Measurements from ENCODE around the gene KAT7. TPM values are rescaled to one million over a fixed set of nuclear protein-coding genes. Genes with fewer than 3 reads are reported as not detected.

KAT7 gene
- total RNA-seq, 2 donors from 2014 or later = 83.9 to 85.9 TPM

DNA sequence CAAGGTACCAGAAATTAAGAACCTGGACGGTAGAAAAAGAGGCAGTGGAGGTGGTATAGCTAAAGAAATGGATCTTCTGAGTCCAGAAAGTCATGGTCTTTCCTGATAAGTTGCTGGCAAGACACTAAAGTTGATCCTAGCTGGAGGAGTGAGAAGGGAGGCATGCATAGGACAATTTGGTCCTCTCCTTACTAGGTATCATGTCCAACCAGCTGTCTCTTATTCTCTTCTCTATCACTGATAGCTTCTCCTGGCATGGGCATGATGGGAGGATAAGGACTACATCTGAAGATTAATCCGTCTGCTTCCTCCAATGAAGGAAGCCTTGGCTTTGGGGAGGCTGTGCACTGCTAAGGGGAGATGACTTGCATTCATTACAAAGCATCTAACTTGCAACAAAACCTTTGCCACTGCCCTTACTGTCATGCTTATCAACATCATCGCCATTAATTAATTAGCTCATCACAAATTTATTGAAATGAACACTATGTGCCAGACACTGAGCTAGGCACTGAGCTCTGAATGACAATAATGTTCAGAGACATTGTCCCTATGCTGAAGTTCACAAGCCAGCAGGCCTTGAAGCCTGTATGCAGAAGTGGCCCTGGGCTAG is 21.5 kb upstream of the KAT7 start:
- H3K27me3 Mint-ChIP-seq (ENCODE audit: low read depth) = no peaks in the 10 kb centered on the region
- peaks cover 0 to 5% of the 10 kb centered on the region in 2 donors for H3K36me3 Mint-ChIP-seq (ENCODE audit: insufficient read depth in 2 of 2)
- H3K27ac Mint-ChIP-seq = no peak overlapping the region
- ATAC-seq (replicated peaks in 1 of 2) (no peak), DNase-seq (no peak)
- peaks cover 25% of the 10 kb centered on the region for H3K4me1 Mint-ChIP-seq (ENCODE audit: low read depth)
- no peak overlapping the region for H3K4me3 Mint-ChIP-seq
- no peaks in the 10 kb centered on the region for H3K9me3 Mint-ChIP-seq

DNA sequence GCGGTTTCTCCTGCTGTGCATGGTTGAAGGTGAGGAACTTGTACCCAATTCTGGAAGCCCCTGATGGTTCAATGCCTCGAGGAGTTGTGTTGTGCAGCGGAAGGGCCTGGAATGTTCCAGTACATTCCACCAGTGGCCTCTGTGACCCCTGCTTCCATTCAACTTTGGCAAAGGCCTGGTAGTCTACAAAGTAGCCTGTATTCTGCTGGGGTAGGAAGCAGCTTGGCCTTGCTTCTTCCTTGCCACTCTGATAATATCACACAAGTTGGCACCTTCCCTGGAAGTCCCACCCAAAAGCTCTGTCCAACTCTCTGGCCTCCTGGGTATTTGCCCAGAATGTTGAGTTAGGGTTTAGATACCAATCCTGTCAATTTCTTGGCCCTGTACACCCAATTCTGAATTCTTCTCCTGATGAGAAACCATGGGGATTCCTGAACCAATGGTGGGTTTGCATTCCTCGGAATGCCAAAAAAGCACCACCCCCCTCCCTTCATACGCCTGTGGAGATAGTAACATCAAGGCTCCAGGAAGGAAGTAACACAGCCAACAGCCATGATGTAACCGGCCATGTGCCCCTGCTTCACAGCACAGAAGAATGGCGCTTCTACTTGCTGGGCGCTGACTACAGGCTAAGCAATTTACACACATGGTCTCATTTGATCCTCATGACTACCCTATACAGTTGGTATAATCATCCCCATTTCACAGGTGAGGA is 12.8 kb upstream of the KAT7 start:
- DNase-seq (no peak), ATAC-seq (replicated peaks in 1 of 2) (no peak)
- H3K36me3 Mint-ChIP-seq (ENCODE audit: insufficient read depth in 2 of 2) = no peaks in the 10 kb centered on the region
- H3K9me3 Mint-ChIP-seq = no peaks in the 10 kb centered on the region
- H3K27me3 Mint-ChIP-seq (ENCODE audit: low read depth) = no peaks in the 10 kb centered on the region
- peaks cover 8% of the 10 kb centered on the region for H3K4me1 Mint-ChIP-seq (ENCODE audit: low read depth)
- no peak overlapping the region for H3K27ac Mint-ChIP-seq
- no peak overlapping the region for H3K4me3 Mint-ChIP-seq

DNA sequence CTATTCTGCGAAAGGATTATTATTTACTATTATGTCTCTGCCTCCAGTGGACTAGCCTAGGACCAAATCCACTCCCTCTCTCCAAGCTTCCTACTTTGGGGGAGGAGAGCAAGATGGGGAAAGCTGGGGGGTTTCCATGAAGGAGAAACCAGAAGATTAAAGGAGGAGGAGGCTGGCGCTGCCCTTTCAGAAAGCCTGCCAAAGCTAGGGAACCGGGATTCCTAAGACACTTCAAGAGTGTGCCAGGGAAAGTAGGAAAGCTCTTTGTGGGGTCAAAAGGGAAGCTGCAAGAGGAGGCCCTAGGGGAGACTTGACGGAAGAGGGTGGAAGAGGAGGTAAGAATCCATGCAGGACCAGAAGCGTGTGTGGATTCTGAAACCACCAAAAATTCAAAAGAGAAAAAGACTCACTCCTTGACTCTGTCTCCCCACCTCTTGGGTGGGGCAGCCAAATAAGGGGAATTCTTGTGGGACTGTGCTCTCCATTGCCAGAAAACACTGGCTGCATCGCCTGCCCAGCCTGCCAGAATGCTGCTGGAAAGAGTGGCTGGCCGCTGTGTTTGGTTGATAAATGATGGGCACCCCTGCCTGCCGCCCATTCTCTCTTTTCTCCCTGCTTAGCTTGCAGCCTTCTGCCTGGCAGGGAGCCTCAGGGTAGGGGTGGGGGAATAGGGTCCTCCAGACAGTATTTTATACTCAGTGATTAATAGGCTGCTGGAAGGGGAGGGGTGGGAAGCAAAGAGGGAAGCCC is 11.8 kb upstream of the KAT7 start:
- H3K27ac Mint-ChIP-seq = no peak overlapping the region

DNA sequence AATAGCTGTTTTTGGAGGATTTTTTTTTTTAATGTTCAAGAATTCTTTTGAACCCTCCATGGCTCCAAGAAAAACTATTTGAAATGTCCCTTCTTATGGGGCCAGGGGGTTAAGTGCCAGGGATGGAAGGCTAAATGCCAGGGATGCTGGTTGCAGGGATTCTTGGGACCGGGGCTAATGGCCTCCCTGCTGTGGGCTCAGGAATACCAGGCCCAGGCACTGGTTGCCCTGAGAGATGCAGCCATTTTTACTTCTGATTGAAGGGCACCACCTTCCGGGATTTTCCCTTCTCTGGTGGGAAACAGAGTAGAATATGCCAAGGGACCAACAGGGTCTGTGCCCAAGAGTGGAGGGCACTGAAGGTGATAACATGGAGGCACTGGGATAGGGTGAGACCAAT is 10.9 kb upstream of the KAT7 start:
- Mint-ChIP-seq H3K9me3 (no peaks in the 10 kb centered on the region), H3K36me3 (ENCODE audit: insufficient read depth in 2 of 2) (no peaks in the 10 kb centered on the region), H3K27me3 (ENCODE audit: low read depth) (no peaks in the 10 kb centered on the region), H3K27ac (no peak overlapping the region), H3K4me1 (ENCODE audit: low read depth) (peaks cover 8% of the 10 kb centered on the region), H3K4me3 (no peak overlapping the region)
- ATAC-seq (replicated peaks in 1 of 2) (no peak), DNase-seq (no peak)

More for the DNA sequence above, 11.8 kb upstream of the KAT7 start:
- DNase-seq (no peak), ATAC-seq (replicated peaks in 1 of 2) (no peak)
- Mint-ChIP-seq H3K9me3 (no peaks in the 10 kb centered on the region), H3K36me3 (ENCODE audit: insufficient read depth in 2 of 2) (no peaks in the 10 kb centered on the region), H3K4me1 (ENCODE audit: low read depth) (peaks cover 8% of the 10 kb centered on the region), H3K27me3 (ENCODE audit: low read depth) (no peaks in the 10 kb centered on the region), H3K4me3 (no peak overlapping the region)

DNA sequence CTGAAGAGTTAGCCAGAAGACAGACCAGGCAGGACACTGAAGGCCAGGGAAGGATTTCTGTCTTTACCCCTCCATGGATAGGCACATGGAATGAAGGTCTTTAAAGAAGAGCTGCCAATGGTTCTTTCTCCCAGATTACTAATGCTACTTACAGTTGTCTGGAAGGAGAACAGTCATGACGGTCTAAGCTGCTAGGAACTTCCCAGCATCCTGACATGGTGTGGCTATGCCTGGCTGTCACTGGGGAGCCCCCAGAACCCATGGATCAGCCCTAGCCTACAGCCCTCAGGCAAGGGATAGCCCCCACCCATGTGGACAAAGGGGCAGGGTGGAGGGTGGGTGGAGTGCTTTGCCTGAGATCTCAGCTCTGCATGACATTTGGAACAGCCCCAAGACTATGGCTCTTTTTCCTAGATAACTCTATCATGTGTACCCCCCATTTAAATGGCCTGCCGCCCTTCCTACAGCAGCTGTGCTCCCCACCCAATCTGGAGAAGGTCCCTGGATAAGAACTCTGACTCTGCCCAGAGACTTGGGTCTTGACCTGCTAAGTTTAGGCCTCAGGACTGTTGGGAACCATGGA is 9.2 kb upstream of the KAT7 start:
- no peak overlapping the region for H3K27ac Mint-ChIP-seq
- ATAC-seq (replicated peaks in 1 of 2) (no peak), DNase-seq (no peak)
- peaks cover 8% of the 10 kb centered on the region for H3K4me1 Mint-ChIP-seq (ENCODE audit: low read depth)
- H3K36me3 Mint-ChIP-seq (ENCODE audit: insufficient read depth in 2 of 2) = no peaks in the 10 kb centered on the region
- H3K4me3 Mint-ChIP-seq = no peak overlapping the region
- no peaks in the 10 kb centered on the region for H3K9me3 Mint-ChIP-seq
- H3K27me3 Mint-ChIP-seq (ENCODE audit: low read depth) = no peaks in the 10 kb centered on the region

DNA sequence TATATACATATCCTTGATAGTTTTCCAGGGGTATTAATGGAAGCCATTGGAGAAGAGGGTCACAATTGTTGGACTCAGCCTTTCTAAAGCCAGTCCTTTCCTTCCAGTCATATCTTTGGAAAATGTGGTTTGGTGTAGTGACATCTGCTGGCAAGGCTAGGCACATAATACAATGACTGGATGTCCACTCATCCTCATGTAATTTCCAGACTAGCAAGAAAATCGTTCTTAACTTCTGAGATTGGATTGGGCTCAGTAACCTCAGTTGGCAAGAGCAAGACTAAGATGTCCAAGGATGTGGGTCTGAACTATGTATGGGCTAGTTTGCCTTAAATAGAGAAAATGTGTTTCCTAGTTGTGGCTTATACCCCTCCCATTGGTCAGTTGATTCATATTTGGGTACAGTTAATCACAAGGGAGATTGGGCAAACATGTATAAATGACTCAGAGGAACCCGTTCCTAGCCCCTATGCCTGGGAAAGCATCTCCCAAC is 8.7 kb upstream of the KAT7 start:
- no peaks in the 10 kb centered on the region for H3K27me3 Mint-ChIP-seq (ENCODE audit: low read depth)
- no peak overlapping the region for H3K27ac Mint-ChIP-seq
- DNase-seq = peak in 1 of 2 donors; percentile 14

DNA sequence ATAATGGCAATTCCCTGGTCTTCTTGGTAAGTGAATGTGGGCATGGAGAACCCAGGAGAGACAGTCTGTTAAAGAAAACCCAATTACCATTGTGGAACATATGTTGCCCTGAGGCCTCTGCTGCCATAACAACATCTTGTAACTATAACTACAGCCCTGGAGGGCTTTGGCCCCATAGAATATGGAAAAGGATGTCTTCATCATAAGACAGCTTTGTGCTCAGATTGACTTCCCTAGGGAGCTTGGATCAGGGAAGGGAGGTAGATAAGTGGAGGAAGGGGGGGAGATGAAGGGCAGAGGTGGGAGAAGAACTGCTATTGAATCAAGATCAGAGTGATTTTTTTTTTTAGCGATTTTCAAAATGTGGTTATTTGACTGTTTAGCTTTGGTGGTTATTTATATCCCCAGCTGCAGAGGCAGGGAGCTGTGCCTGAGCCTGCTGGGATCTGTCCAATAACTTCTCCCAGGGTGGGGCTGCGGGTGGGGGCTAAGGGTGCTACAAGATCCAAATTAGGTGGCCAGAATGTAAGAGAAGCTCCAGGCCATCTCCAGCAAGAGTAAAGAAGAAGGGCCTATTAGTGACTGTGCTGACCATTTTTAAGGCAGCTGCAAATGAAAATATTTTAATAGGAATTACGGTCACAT is 5.3 kb upstream of the KAT7 start:
- no peaks in the 10 kb centered on the region for H3K27me3 Mint-ChIP-seq (ENCODE audit: low read depth)
- H3K4me1 Mint-ChIP-seq (ENCODE audit: low read depth) = peaks cover 17% of the 10 kb centered on the region
- no peak overlapping the region for H3K4me3 Mint-ChIP-seq
- H3K9me3 Mint-ChIP-seq = no peaks in the 10 kb centered on the region
- peaks cover 0 to 2% of the 10 kb centered on the region in 2 donors for H3K36me3 Mint-ChIP-seq (ENCODE audit: insufficient read depth in 2 of 2)
- ATAC-seq (replicated peaks in 1 of 2) (no peak), DNase-seq (no peak)
- no peak overlapping the region for H3K27ac Mint-ChIP-seq

More for the DNA sequence above, 8.7 kb upstream of the KAT7 start:
- Mint-ChIP-seq H3K4me3 (no peak overlapping the region), H3K9me3 (no peaks in the 10 kb centered on the region), H3K36me3 (ENCODE audit: insufficient read depth in 2 of 2) (no peaks in the 10 kb centered on the region), H3K4me1 (ENCODE audit: low read depth) (peaks cover 8% of the 10 kb centered on the region)
- peak; percentile 66 to 85 for ATAC-seq (replicated peaks in 1 of 2)

DNA sequence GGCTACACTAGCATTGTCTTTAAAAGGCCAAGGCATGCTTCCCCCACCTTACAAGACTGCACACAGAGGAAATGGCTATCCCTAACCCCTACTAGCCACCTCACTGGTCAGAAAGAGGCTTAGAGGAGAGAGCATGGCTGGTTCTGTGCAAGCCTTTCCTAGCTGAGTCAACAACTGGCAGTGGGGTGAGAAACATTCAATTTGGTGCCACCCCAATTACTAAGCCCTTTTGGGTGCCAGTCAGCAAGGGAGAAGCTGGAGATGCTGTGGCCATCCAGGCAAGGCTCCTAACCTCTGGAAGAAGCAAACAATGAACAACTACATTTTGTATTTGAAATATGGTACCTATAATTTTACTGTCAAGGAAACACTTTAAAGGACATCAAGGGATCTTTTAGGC is 4.7 kb upstream of the KAT7 start:
- no peak for DNase-seq
- H3K27ac Mint-ChIP-seq = no peak overlapping the region
- ATAC-seq (replicated peaks in 1 of 2) = no peak
- peaks cover under 1 to 4% of the 10 kb centered on the region in 2 donors for H3K36me3 Mint-ChIP-seq (ENCODE audit: insufficient read depth in 2 of 2)
- H3K4me1 Mint-ChIP-seq (ENCODE audit: low read depth) = peaks cover 19% of the 10 kb centered on the region
- no peaks in the 10 kb centered on the region for H3K27me3 Mint-ChIP-seq (ENCODE audit: low read depth)
- no peak overlapping the region for H3K4me3 Mint-ChIP-seq
- no peaks in the 10 kb centered on the region for H3K9me3 Mint-ChIP-seq

DNA sequence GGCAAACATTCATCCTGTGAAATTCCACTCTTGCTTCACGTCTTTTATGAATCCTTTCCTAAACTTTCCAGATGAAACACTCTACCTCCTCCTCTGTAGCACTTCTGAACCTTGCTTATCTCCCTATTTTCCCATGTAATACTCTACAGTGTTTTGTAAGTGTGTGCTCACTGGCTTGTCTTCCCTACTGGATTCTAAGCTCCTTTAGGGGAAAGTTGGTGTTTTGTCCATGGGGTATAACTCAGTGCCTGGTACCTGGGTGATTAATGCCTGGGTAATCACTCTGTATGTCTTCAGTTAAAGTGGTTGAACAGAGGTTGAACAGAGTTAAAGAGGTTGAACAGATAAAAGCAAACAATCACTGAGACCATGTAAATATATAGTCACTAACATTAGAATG is 3.8 kb upstream of the KAT7 start:
- Mint-ChIP-seq H3K27ac (no peak overlapping the region), H3K4me1 (ENCODE audit: low read depth) (peaks cover 21% of the 10 kb centered on the region), H3K9me3 (no peaks in the 10 kb centered on the region), H3K36me3 (ENCODE audit: insufficient read depth in 2 of 2) (peaks cover 3 to 9% of the 10 kb centered on the region in 2 donors), H3K4me3 (no peak overlapping the region), H3K27me3 (ENCODE audit: low read depth) (no peaks in the 10 kb centered on the region)
- DNase-seq (no peak), ATAC-seq (replicated peaks in 1 of 2) (no peak)

DNA sequence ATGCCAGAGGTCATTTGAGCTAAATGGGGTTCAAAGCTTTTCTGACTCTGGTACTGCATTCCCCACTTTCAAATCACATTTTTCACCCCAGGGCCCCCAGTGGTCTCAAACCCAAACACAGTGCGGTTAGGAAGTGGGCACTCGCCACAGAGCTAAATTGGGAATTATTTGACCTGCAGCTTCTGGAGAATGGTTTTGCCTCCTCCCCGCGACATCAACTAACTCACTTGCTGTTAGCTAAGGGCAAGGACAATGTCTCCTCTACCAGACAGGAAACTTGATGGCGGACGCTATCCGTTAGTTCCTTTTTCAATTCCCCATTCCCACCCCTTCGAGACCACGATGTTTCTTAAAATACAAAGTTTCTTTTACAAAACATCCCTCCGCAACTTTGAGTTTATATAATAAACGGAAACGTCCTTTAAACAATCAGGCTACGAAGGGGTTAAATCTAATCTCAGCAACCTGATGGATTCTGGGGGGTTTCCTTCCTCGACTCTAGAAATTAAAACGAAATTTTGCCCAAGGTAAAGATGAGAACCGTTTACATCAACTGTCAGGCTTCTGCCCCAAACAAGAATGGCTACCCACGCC is 500 bp upstream of the KAT7 start:
- Mint-ChIP-seq H3K9me3 (no peaks in the 10 kb centered on the region), H3K27me3 (ENCODE audit: low read depth) (no peaks in the 10 kb centered on the region), H3K27ac (peak overlapping the region; percentile 93), H3K4me1 (ENCODE audit: low read depth) (peaks cover 48% of the 10 kb centered on the region), H3K36me3 (ENCODE audit: insufficient read depth in 2 of 2) (peaks cover 5 to 33% of the 10 kb centered on the region in 2 donors), H3K4me3 (peak overlapping the region; percentile 94)
- DNase-seq = peak; percentile 8 to 35
- ATAC-seq (replicated peaks in 1 of 2) = no peak

DNA sequence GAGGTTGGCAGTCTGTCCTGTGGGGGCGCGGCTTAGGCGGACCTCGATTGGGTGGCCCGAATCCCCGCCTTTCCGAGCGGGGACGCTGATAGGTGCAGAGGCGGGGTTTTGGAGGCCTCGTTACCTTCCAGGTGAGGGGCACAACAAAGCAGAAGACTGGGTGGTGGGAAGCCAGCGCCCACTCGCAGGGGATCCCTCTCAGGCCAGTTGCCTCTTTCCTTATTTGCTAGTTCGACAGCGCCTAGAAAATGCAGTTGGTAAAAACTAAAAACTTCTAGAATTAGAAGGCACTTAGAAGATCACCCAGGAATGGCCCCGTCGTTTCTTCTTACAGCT is 730 bp downstream of the KAT7 start:
- no peaks in the 10 kb centered on the region for H3K27me3 Mint-ChIP-seq (ENCODE audit: low read depth)
- no peaks in the 10 kb centered on the region for H3K9me3 Mint-ChIP-seq
- peaks cover 6 to 40% of the 10 kb centered on the region in 2 donors for H3K36me3 Mint-ChIP-seq (ENCODE audit: insufficient read depth in 2 of 2)
- ATAC-seq (replicated peaks in 1 of 2) (no peak), DNase-seq (no peak)
- peak overlapping the region; percentile 94 for H3K4me3 Mint-ChIP-seq
- peaks cover 58% of the 10 kb centered on the region for H3K4me1 Mint-ChIP-seq (ENCODE audit: low read depth)
- H3K27ac Mint-ChIP-seq = peak overlapping the region; percentile 93

DNA sequence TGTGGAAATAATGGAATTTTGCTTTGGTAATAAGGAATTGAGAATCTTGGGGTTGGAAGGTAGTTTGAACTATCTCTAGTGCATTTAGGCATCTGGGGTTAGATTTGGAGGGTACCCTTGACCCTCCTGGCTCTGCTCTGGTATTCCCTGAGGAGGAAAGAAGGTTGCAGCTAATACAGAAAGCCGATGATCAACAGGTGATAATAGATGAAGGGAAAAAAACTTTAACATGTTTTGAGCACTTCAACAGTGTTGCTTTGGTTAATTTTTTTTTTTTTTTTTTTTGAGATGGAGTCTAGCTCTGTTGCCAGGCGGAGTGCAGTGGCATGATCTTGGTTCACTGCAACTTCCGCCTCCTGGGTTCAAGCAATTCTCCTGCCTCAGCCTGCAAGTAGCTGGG is 4.8 kb downstream of the KAT7 start:
- DNase-seq (no peak), ATAC-seq (replicated peaks in 1 of 2) (no peak)
- no peak overlapping the region for H3K27ac Mint-ChIP-seq
- H3K27me3 Mint-ChIP-seq (ENCODE audit: low read depth) = no peaks in the 10 kb centered on the region
- H3K9me3 Mint-ChIP-seq = no peaks in the 10 kb centered on the region
- peaks cover 11 to 57% of the 10 kb centered on the region in 2 donors for H3K36me3 Mint-ChIP-seq (ENCODE audit: insufficient read depth in 2 of 2)
- H3K4me1 Mint-ChIP-seq (ENCODE audit: low read depth) = peaks cover 69% of the 10 kb centered on the region
- no peak overlapping the region for H3K4me3 Mint-ChIP-seq
